ENCODE results near the gene SPTLC2. TPM values are rescaled to one million over a fixed set of nuclear protein-coding genes. Genes with fewer than 3 reads are reported as not detected.

Gene SPTLC2
- total RNA-seq, 1 experiment from 2014 or later: 68.4 TPM

- CTCF ChIA-PET: no interaction called here
- Histone ChIP-seq H3K4me2 (no peak overlapping the region), H3K79me2 (ENCODE audit: low read depth) (no peaks in the 10 kb centered on the region), H4K20me1 (ENCODE audit: insufficient read depth) (peaks cover 9% of the 10 kb centered on the region; the same call in 1 of the 2 replicates), H3K4me1 (replicated peaks; ENCODE audit: insufficient read depth) (no peaks in the 10 kb centered on the region), H3K9me2 (ENCODE audit: insufficient read depth) (no peaks in the 10 kb centered on the region), H3K4me3 (no peak overlapping the region), H3K36me3 (ENCODE audit: low read depth) (peaks cover 28% of the 10 kb centered on the region; the same call in 1 of the 2 replicates), H3F3A (ENCODE audit: insufficient read depth, low read depth) (peaks cover 7% of the 10 kb centered on the region), H3K27me3 (ENCODE audit: insufficient read depth, low read depth) (no peaks in the 10 kb centered on the region), H3K9me3 (ENCODE audit: insufficient read depth, low read depth) (no peaks in the 10 kb centered on the region), H3K27ac (no peak overlapping the region), H2AFZ (no peak overlapping the region)
- TF ChIP-seq CTCF (conservative IDR thresholded peaks at IDR 0.05) (no peak), EZH2 (IDR thresholded peaks at IDR 0.05; ENCODE audit: low read depth) (no peak)
- no TSS peak for BruUV-seq (replicated peaks)
- POLR2A ChIA-PET (ENCODE audit: unreplicated experiment): no interaction called here
- intact Hi-C loops (cut with micrococcal nuclease; ENCODE audit: unreplicated experiment): loop anchor here (5.0 kb wide), 2 partner anchors 98 to 238 kb away; partner anchors contain the start of genes AHSA1 and VIPAS39
- DNase-seq: no peak
Measured at GRCh38 chr14:77554816-77555599, 61.4 kb downstream of the SPTLC2 start.

GRCh38 chr14:77554207-77554606 lies 62.2 kb downstream of the SPTLC2 start:
- intact Hi-C loops (cut with micrococcal nuclease; ENCODE audit: unreplicated experiment): loop anchor here (5.0 kb wide), 2 partner anchors 97 to 237 kb away; partner anchors contain the start of genes AHSA1 and VIPAS39
- no peak overlapping the region for H2AFZ ChIP-seq
- no TSS peak for BruUV-seq (replicated peaks)

GRCh38 chr14:77549451-77549850 lies 67.0 kb downstream of the SPTLC2 start:
- CTCF ChIA-PET: interaction anchor here (0.6 kb wide), 1 partner anchor 453 kb away, joined by 9 read pairs; no protein-coding TSS in a partner anchor
- H3K9me2 ChIP-seq (ENCODE audit: insufficient read depth): no peaks in the 10 kb centered on the region
- TF ChIP-seq CTCF (conservative IDR thresholded peaks at IDR 0.05) (no peak), EZH2 (IDR thresholded peaks at IDR 0.05; ENCODE audit: low read depth) (no peak)
- no peak overlapping the region for H3K27ac ChIP-seq
- intact Hi-C loops (cut with micrococcal nuclease; ENCODE audit: unreplicated experiment): no loop called here
- no peaks in the 10 kb centered on the region for H3K4me1 ChIP-seq (replicated peaks; ENCODE audit: insufficient read depth)
- H2AFZ ChIP-seq: no peak overlapping the region
- no peaks in the 10 kb centered on the region for H3K9me3 ChIP-seq (ENCODE audit: insufficient read depth, low read depth)
- no peak overlapping the region for H3K4me3 ChIP-seq
- H3K36me3 ChIP-seq (ENCODE audit: low read depth): peaks cover 41% of the 10 kb centered on the region; the same call in 1 of the 2 replicates
- POLR2A ChIA-PET (ENCODE audit: unreplicated experiment): no interaction called here
- BruUV-seq (replicated peaks): no TSS peak
- DNase-seq: no peak
- H4K20me1 ChIP-seq (ENCODE audit: insufficient read depth): peaks cover 9% of the 10 kb centered on the region; the same call in 1 of the 2 replicates
- H3K79me2 ChIP-seq (ENCODE audit: low read depth): no peaks in the 10 kb centered on the region
- peaks cover 7% of the 10 kb centered on the region for H3F3A ChIP-seq (ENCODE audit: insufficient read depth, low read depth)
- H3K27me3 ChIP-seq (ENCODE audit: insufficient read depth, low read depth): no peaks in the 10 kb centered on the region
- no peak overlapping the region for H3K4me2 ChIP-seq

More at GRCh38 chr14:77554207-77554606, 62.2 kb downstream of the SPTLC2 start:
- Histone ChIP-seq H3K4me3 (no peak overlapping the region), H3K4me2 (no peak overlapping the region), H3K9me2 (ENCODE audit: insufficient read depth) (no peaks in the 10 kb centered on the region), H3K36me3 (ENCODE audit: low read depth) (peaks cover 34% of the 10 kb centered on the region; the same call in 1 of the 2 replicates), H3K4me1 (replicated peaks; ENCODE audit: insufficient read depth) (no peaks in the 10 kb centered on the region), H3K79me2 (ENCODE audit: low read depth) (no peaks in the 10 kb centered on the region), H3F3A (ENCODE audit: insufficient read depth, low read depth) (peaks cover 7% of the 10 kb centered on the region), H3K27me3 (ENCODE audit: insufficient read depth, low read depth) (no peaks in the 10 kb centered on the region), H3K27ac (no peak overlapping the region), H4K20me1 (ENCODE audit: insufficient read depth) (peaks cover 9% of the 10 kb centered on the region; the same call in 1 of the 2 replicates), H3K9me3 (ENCODE audit: insufficient read depth, low read depth) (no peaks in the 10 kb centered on the region)
- no peak for DNase-seq
- ChIA-PET POLR2A (ENCODE audit: unreplicated experiment) (no interaction called here), CTCF (interaction anchor here (0.6 kb wide), 1 partner anchor 8 kb away, joined by 4 read pairs; no protein-coding TSS in a partner anchor)
- TF ChIP-seq EZH2 (IDR thresholded peaks at IDR 0.05; ENCODE audit: low read depth) (no peak), CTCF (conservative IDR thresholded peaks at IDR 0.05) (no peak)

Data from PC-9 (cell line).